Stromal cell of bone marrow (primary cell): ENCODE results near the gene ZSCAN10.

Experiments used
- DNase-seq: peaks from one replicate; pipeline ENCODE4 v3.0.0-alpha.2; 2012; ENCODE audit warnings: low read depth

The ZSCAN10 gene

DNA sequence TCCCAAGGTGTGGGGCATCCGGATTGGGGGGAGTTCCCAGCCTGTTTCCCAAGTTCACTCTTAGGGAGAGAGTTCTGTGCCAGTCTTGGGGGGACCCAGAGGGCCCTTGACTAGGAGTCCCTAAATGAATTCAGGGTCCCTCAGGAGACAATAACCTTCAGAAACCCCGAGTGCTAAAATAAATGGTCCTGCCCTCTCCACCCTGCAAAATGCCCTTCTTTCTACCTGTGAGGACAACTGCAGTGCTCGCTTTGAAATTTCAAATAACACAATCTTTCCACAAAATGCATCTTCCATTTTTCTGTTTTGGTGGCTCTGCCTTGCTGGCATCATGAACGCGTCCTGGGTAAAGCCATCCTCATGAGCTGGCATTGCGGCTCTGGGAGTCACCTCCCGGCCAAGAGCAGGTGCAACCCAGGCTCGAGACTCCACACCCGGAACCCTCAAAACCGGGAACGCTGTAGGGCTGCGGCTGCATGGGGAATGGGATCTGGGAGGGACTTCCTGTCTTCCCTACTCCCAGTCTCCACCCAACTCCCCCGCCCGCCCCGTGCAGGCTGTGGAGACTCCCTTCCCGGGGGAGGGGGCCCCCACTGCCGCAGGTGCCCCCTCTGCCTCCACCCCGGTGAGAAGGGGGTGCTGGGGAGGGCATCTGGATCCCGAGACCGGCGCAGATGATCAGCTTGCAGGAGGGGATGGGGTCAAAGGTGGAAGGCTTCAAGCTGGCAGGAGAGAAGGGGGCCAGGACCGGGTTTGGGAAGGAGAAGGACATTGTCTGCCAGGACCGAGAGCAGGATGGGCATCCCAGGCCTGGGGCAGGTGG lies 13.2 kb upstream of the ZSCAN10 start, which contains the start of gene ZNF205:
ZNF205 (plus strand) TSS at position 529 of the 823 bp plus-strand sequence. CDS start 845 bp downstream, outside the sequence.
- no peak for DNase-seq

DNA sequence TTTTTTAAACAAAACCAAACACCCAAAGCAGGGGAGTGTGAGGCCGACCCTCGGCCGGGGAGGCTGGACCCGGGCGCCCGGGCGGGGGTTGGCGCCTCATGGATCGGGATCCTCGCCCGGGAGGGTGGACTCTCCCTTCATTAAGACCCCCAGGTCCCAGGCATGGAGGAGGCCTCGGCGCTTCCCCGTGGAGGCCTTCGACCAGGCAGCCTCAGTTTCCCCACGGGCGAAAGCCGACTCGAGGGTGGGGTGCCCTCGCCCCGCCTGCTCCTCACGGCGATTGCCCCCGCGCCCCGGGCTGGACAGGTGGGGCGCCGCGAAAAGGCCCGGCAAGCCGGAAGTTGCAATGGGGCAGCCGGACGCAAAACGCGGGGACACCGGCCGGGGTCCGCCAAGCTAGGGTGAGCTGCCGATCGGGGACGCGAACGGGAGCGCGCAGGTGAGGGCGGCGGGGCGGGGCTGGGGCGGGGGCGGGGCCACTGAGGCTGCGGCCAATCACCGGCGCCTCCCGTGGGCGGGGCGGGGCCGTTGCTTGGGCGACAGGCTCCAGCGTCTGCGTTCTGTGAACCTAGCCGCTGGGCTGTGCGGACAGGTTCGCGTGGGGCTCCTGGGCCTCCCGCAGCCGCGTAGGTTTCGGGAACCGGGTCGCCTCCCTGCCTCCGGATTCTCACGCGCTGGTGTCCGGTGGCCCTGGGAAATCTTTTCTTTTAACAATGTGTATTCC lies 7.3 kb upstream of the ZSCAN10 start:
- peak; percentile 67 for DNase-seq

- DNase-seq, result no peak
Measured at GRCh38 chr16:3101841-3102470, 2.9 kb upstream of the ZSCAN10 start.

GRCh38 chr16:3101018-3101840 lies 2.1 kb upstream of the ZSCAN10 start:
- DNase-seq, result no peak

GRCh38 chr16:3099732-3100499 lies 822 bp upstream of the ZSCAN10 start:
- peak; percentile 58 for DNase-seq

DNA sequence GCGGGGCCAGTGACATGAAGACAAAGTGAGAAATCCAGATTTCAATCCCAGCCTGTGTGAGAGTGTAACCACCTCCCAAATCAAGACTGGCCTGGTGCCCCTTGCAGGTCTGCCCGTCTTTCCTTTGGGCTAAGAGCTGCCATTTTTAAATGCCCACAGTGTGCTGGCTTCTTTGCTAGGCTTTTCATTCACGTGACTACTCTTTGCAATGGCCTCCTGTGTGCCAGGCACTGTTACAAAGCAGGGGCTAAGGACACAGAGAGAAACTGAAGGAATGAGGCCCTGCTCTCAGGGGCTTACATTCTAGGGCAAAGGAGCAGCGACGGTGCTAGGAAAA lies 269 bp upstream of the ZSCAN10 start:
- no peak for DNase-seq

- no peak for DNase-seq
Measured at GRCh38 chr16:3097266-3097665, 1.8 kb downstream of the ZSCAN10 start.

GRCh38 chr16:3096362-3096761 lies 2.7 kb downstream of the ZSCAN10 start:
- no peak for DNase-seq

GRCh38 chr16:3095869-3096268 lies 3.2 kb downstream of the ZSCAN10 start:
- DNase-seq, result no peak

DNA sequence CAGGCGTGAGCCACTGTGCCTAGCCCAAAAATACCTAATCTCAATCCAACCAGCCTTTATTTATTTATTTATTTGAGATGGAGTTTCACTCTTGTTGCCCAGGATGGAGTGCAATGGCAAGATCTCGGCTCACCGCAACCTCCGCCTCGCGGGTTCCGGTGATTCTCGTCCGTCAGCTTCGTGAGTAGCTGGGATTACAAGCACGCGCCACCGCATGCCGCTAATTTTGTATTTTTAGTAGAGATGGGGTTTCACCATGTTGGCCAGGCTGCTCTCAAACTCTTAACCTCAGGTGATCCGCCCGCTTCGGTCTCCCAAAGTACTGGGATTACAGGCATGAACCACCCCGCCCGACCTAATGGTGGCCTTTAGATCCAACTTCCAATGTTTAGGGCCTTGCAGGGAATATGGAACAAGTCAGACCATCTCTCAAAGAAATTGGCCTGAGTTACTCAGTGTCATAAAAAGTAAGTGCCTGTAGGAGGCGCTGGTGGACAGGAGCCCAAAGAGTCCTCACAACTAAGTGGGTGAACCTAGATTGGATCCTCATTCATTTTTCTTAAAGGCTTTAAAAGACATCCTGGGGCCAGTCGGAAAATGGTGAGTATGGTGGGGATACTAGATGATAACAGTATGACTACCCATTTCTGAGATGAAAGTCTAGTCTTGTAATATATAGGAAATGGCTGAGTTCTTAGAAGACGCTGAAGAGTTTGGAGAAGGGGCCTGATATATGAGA lies 4.6 kb downstream of the ZSCAN10 start:
- no peak for DNase-seq

DNA sequence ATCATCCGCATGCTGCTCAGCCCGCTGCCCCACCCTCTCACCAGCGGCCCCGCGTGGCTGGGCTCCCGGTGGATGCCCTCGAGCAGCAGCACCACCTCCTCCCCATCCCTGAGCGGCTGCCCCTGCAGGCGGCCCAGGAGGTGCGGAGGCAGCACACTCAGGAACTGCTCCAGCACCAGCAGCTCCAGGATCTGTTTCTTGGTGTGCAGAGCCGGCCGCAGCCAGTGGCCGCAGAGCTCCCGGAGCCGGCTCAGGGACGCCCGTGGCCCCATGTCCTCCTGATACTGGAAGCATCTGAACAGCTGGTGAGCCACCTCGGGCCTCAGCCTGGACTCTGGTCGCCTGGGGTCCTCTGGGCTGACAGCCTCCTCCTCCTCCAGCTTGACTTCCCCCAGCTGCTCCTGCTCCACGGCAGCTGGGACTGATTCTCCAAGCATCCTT lies 6.6 kb downstream of the ZSCAN10 start:
- no peak for DNase-seq

DNA sequence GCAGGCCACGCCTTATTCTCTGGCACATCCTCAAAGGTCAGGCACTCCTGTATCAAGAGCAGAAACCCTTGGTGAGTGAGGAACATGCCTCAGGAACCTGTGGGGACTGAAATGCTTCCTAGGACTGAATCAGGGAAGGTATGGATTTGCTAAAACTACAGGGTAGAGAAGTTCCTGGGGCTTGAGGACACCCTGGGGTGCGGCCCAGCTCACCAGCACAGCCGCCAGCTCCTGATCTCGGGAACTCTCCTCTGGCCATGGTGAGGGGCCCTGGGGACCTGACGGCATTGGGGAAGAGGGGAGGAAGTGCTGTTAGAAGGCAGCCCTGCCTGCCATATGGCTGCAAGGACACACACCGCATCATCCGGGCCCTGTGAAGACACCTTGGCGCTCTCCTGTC lies 7.5 kb downstream of the ZSCAN10 start:
- no peak for DNase-seq

GRCh38 chr16:3089717-3090592 lies 9.1 kb downstream of the ZSCAN10 start:
- no peak for DNase-seq

DNA sequence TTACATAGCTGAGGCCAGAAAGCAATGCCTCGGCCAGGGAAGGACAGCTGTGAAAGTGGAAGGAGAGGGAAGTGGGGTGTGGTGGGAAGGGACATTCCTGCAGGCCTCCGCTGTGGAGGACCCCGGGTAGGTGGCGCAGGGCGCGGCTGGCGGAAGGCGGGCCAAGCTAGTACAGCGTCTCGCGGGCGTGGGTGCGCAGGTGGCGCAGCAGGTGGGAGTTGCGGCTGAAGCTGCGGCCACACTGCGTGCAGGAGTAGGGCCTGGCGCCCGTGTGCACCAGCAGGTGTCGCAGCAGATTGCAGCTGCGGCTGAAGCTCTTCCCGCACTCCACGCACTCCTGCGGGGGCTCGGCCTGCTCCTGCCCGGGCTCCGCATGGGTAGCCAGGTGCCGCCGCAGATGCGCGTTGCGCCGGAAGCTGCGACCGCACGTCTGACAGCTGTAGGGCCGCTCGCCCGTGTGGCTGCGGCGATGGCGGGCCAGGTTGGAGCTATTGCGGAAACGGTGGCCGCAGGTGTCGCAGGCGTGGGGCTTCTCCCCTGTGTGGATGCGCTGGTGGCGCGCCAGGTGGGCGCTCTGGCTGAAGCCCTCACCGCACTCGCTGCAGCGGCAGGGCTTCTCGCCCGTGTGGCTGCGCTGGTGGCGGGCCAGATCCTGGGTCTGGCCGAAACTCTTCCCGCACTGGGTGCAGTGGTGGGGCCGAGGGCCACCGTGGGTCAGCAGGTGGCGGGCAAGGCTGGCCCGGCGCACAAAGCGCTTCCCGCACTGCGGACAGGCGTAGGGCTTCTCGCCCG lies 10.0 kb downstream of the ZSCAN10 start:
- DNase-seq, result no peak

GRCh38 chr16:3088450-3088849 lies 10.6 kb downstream of the ZSCAN10 start:
- DNase-seq, result no peak

DNA sequence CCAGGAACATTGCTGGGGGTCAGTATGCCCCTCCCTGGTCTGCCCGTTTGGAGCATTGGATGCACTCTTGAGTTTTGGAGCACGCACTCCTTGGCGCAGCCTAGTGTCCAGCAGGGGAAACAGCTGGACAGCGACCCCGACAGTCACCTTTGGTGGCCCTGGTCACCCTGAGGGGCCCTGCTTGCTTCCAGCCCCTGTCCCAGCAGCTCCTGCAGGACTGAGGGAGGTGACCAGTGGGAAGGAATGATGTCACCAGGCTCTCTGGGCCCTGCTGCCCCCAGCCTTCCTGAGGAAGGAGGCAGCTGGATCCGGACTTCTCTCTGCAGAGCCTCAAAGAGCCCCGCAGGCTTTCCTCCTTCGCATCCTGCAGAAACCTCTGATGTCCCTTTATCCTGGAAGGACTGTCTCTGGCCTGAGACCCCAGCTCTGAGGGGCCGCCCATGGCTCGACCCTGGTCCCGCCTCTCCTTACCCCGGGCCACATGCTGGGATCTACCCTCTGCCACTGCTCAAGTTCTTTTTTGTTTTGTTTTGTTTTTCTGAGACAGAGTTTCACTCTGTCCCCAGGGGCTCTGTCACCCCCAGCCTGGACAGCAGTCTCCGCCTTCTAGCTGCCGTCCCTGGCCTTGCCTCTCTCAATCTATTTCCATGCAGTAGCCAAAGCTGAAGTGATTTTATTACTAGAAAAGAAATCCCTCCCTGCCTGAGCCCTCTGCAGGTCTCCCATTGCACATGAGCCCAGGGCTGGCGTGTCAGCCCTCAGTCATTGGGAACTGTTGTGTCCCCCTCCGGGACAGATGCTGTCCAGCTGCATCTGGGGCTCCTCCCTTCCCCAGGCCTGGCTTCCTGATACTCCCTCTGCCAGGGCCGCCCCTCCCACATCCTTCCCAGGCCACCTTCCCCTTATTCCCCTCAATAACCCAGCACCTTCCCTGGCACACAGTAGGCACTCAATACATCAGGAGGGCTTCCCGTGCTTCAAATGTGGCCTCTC lies 11.6 kb downstream of the ZSCAN10 start:
- DNase-seq, result no peak

DNA sequence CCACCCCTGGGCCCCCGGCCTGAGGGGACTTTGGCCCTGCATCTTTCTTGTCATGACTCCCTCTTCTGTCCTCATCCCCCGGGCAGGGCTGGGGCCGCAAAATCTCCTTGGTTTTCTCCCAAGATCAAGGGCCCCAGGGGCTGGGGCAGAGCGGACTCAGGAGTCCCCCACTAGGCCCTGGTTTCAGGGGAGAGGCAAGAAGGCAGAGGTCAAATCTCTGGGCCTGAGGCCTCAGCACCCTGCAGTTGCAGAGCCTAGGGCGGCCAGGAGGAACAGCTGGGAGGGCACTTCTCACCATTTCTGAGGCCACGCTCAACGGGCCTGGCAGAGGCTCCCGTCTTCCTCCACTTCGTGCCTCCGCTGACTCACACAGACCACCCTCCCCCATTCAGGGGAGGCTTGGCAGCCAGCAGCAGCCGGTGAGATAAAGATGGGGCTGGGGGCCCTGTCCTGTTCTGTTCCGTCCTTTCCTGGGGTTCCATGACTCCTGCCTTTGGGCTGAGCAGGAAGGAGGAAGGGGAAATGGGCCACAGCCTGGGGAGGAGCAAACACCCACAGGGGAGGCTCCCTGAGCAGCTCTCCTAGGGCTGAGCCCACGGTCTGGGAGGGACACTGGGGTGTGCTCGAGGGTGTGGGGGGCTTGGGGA lies 12.4 kb downstream of the ZSCAN10 start:
- no peak for DNase-seq
